ENCODE measurements around the gene EFNA3. TPM values are rescaled to one million over a fixed set of nuclear protein-coding genes. Genes with fewer than 3 reads are reported as not detected.

EFNA3 gene
- total RNA-seq, 1 experiment from 2014 or later, result 12.5 TPM

- no peak for TF ChIP-seq AFF4 (CRISPR knock-in tag; IDR thresholded peaks at IDR 0.05; ENCODE audit: borderline replicate concordance)
Observed at GRCh38 chr1:155124503-155125463, 46.1 kb downstream of the EFNA3 start (continued).

GRCh38 chr1:155125511-155125945 is 46.9 kb downstream of the EFNA3 start:
- peak overlapping the region; percentile 61 for H3K4me3 Mint-ChIP-seq
- no peak overlapping the region for H3K27ac Mint-ChIP-seq
- CTCF ChIA-PET, result interaction anchor here (0.6 to 12.9 kb wide), 14 partner anchors 10 to 566 kb away, joined by 3 to 164 read pairs (median 6); partner anchors contain the start of genes ADAM15, KRTCAP2, SLC50A1 and TRIM46

More at GRCh38 chr1:155125511-155125945, 46.9 kb downstream of the EFNA3 start:
- peaks cover 62% of the 10 kb centered on the region for H3K27me3 Mint-ChIP-seq (ENCODE audit: low read depth)
- no peaks in the 10 kb centered on the region for H3K36me3 Mint-ChIP-seq
- no peak for ATAC-seq
- DNase-seq (ENCODE audit: low spot score), result peak; percentile 41
- H3K9me3 Mint-ChIP-seq, result no peaks in the 10 kb centered on the region
- peaks cover 48% of the 10 kb centered on the region for H3K4me1 Mint-ChIP-seq
- TF ChIP-seq AR (CRISPR knock-in tag; IDR thresholded peaks at IDR 0.05) (no peak), NR1H2 (CRISPR knock-in tag; IDR thresholded peaks at IDR 0.05) (no peak), MAX (CRISPR knock-in tag; IDR thresholded peaks at IDR 0.05) (no peak), ZSCAN18 (CRISPR knock-in tag; IDR thresholded peaks at IDR 0.05) (no peak), USF1 (CRISPR knock-in tag; IDR thresholded peaks at IDR 0.05) (no peak), ATF3 (CRISPR knock-in tag; conservative IDR thresholded peaks at IDR 0.05) (no peak; the same call in 1 of the 2 replicates), HMGXB4 (CRISPR knock-in tag; IDR thresholded peaks at IDR 0.05) (no peak), ZNF263 (CRISPR knock-in tag; IDR thresholded peaks at IDR 0.05; ENCODE audit: low read depth) (no peak), GRHL2 (CRISPR knock-in tag; IDR thresholded peaks at IDR 0.05; ENCODE audit: insufficient replicate concordance, severe bottlenecking) (no peak), ZNF232 (CRISPR knock-in tag; IDR thresholded peaks at IDR 0.05) (no peak), MXD4 (CRISPR knock-in tag; IDR thresholded peaks at IDR 0.05; ENCODE audit: borderline replicate concordance) (no peak), ZNF671 (CRISPR knock-in tag; IDR thresholded peaks at IDR 0.05) (no peak), GABPB1 (CRISPR knock-in tag; IDR thresholded peaks at IDR 0.05) (no peak), IRF1 (CRISPR knock-in tag; IDR thresholded peaks at IDR 0.05) (no peak), ZMAT4 (CRISPR knock-in tag; IDR thresholded peaks at IDR 0.05) (no peak), ZBTB21 (CRISPR knock-in tag; IDR thresholded peaks at IDR 0.05; ENCODE audit: borderline replicate concordance) (no peak), E2F5 (CRISPR knock-in tag; IDR thresholded peaks at IDR 0.05) (no peak)
- POLR2A ChIA-PET, result interaction anchor here (1.4 to 1.6 kb wide), 3 partner anchors 10 to 47 kb away, joined by 4 to 5 read pairs (median 5); partner anchors contain the start of genes KRTCAP2 and SLC50A1
